Type B pancreatic cell (in vitro differentiated cells): Measurements from ENCODE around the gene ZNF681. TPM values are rescaled to one million over a fixed set of nuclear protein-coding genes. Genes with fewer than 3 reads are reported as not detected.
"Not testable (repeated sequence)": the region's sequence is repeated elsewhere in the genome, so short reads cannot be mapped to it uniquely, and the experiment has no call there.

Experiments
- DNase-seq: peaks from one replicate; pipeline ENCODE4 v3.0.0; 2021; ENCODE audit warnings: mixed read lengths; ENCODE audit not compliant: unreplicated experiment; ENCODE audit errors: extremely low spot score
- H3K27ac Mint-ChIP-seq: 2 replicates; pipeline ENCODE4 v1.8.0; 2021; ENCODE audit warnings: mild to moderate bottlenecking, mixed read lengths
- H3K27me3 Mint-ChIP-seq: 2 replicates; pipeline ENCODE4 v1.8.0; 2021; ENCODE audit warnings: mixed read lengths
- H3K36me3 Mint-ChIP-seq: 2 replicates; pipeline ENCODE4 v1.8.0; 2021; ENCODE audit warnings: mixed read lengths
- H3K4me1 Mint-ChIP-seq: one replicate; pipeline ENCODE4 v1.8.0; 2021; ENCODE audit warnings: mixed read lengths; ENCODE audit not compliant: unreplicated experiment
- H3K4me3 Mint-ChIP-seq: 2 replicates; pipeline ENCODE4 v1.8.0; 2021; ENCODE audit warnings: mild to moderate bottlenecking, mixed read lengths
- H3K9me3 Mint-ChIP-seq: 2 replicates; pipeline ENCODE4 v1.8.0; 2021; ENCODE audit warnings: mixed read lengths
- CTCF ChIP-seq: fragments of 200-600 bp; sonication (generic); conservative IDR thresholded peaks from 2 replicates; pipeline ENCODE4 v1.5.0; 2021; ENCODE audit warnings: antibody characterized with exemption, mild to moderate bottlenecking
- total RNA-seq: library from RNA; stranded (reverse); gene quantifications from 2 replicates; pipeline ENCODE4 v1.2.1, GENCODE V29; 2021; ENCODE audit warnings: low replicate concordance

Gene ZNF681
- total RNA-seq, 1 donor from 2014 or later = 8.5 TPM

- H3K9me3 Mint-ChIP-seq, H3K4me1 Mint-ChIP-seq, DNase-seq, H3K27me3 Mint-ChIP-seq, H3K36me3 Mint-ChIP-seq: not testable (repeated sequence)
- Mint-ChIP-seq H3K4me3 (peak overlapping the region; percentile 65), H3K27ac (peak overlapping the region; percentile 88)
These were observed 34.5 kb downstream of the ZNF681 start for GRCh38 chr19:23724161-23724560.

GRCh38 chr19:23718802-23719201 lies 39.9 kb downstream of the ZNF681 start:
- no peaks in the 10 kb centered on the region for H3K4me1 Mint-ChIP-seq
- peaks cover 15% of the 10 kb centered on the region for H3K27me3 Mint-ChIP-seq
- no peak overlapping the region for H3K4me3 Mint-ChIP-seq
- no peak overlapping the region for H3K27ac Mint-ChIP-seq
- no peaks in the 10 kb centered on the region for H3K9me3 Mint-ChIP-seq
- H3K36me3 Mint-ChIP-seq = no peaks in the 10 kb centered on the region
- DNase-seq = no peak
- no peak for TF ChIP-seq CTCF

DNA sequence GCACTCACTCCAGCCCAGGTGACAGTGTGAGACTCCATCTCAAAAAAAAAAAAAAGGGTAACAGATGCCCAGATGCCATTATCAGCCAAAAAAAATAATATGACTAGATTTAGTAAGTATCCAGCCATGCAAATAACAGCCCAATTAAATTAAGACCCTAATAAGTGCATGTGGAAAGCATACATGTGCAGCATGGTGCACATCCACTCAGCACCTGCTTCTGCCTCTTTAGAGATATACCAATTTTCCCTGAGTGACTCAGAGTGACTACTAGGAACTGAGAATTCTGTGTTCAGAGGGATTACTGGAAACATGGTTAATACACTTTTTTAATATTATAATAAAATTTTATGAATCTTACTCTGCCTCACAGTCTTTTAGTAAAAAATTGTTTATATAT lies 41.9 kb downstream of the ZNF681 start:
- Mint-ChIP-seq H3K27ac (no peak overlapping the region), H3K4me3 (no peak overlapping the region), H3K36me3 (no peaks in the 10 kb centered on the region), H3K9me3 (no peaks in the 10 kb centered on the region), H3K27me3 (peaks cover 15% of the 10 kb centered on the region), H3K4me1 (no peaks in the 10 kb centered on the region)
- TF ChIP-seq CTCF = no peak
- no peak for DNase-seq

- Mint-ChIP-seq H3K4me1 (no peaks in the 10 kb centered on the region), H3K9me3 (peaks cover 5% of the 10 kb centered on the region), H3K4me3 (no peak overlapping the region), H3K27ac (no peak overlapping the region), H3K27me3 (no peaks in the 10 kb centered on the region), H3K36me3 (no peaks in the 10 kb centered on the region)
- no peak for TF ChIP-seq CTCF
- DNase-seq = no peak
These were observed 49.3 kb downstream of the ZNF681 start for GRCh38 chr19:23709347-23709746.

GRCh38 chr19:23706657-23707056 lies 52.0 kb downstream of the ZNF681 start:
- peaks cover 9% of the 10 kb centered on the region for H3K9me3 Mint-ChIP-seq

DNA sequence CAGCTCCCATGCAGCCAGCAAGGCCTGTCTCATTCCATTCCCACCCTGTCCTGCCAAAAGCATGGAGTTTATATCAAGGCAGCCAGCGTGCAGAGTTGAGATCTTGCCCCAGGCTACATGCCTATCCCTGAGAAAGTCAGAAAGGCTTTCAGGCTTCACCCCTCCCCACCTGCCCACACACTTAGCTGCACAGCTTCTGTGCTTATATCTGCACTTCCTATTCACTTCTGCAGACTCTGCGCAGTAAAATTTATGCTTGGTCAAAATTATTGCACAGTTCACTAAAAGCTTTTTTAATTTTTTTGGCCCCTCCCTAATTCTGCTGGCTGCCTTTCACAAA lies 59.2 kb downstream of the ZNF681 start:
- Mint-ChIP-seq H3K27me3 (no peaks in the 10 kb centered on the region), H3K9me3 (peaks cover 4% of the 10 kb centered on the region), H3K4me3 (peak overlapping the region; percentile 82), H3K36me3 (no peaks in the 10 kb centered on the region), H3K4me1 (peaks cover 10% of the 10 kb centered on the region), H3K27ac (peak overlapping the region; percentile 89)
- TF ChIP-seq CTCF = no peak
- DNase-seq = no peak

More at GRCh38 chr19:23706657-23707056, 52.0 kb downstream of the ZNF681 start:
- DNase-seq = no peak
- H3K27me3 Mint-ChIP-seq = no peaks in the 10 kb centered on the region
- H3K36me3 Mint-ChIP-seq = no peaks in the 10 kb centered on the region
- no peak overlapping the region for H3K4me3 Mint-ChIP-seq
- no peaks in the 10 kb centered on the region for H3K4me1 Mint-ChIP-seq
- no peak overlapping the region for H3K27ac Mint-ChIP-seq
- no peak for TF ChIP-seq CTCF
